ENCODE results near the gene NMUR1.

NMUR1 gene

GRCh38 chr2:231526341-231527090, 3.7 kb downstream of the NMUR1 start:
- no peak overlapping the region for H3K4ac ChIP-seq (ENCODE audit: low read depth, low read length)
- no peaks in the 10 kb centered on the region for H3K36me3 ChIP-seq (ENCODE audit: control insufficient read depth, insufficient read depth, low read length)
- H2AK5ac ChIP-seq (ENCODE audit: low read length), result no peak overlapping the region
- no peak overlapping the region for H4K8ac ChIP-seq (ENCODE audit: low read depth, low read length)
- H2BK5ac ChIP-seq (ENCODE audit: low read length), result no peak overlapping the region
- H3K56ac ChIP-seq (ENCODE audit: low read length), result no peak overlapping the region
- H3K27ac ChIP-seq (ENCODE audit: low read depth, low read length), result no peak overlapping the region
- no peak overlapping the region for H4K5ac ChIP-seq (ENCODE audit: low read length)
- H2BK15ac ChIP-seq (replicated peaks; ENCODE audit: low read depth), result no peak overlapping the region
- no peak for DNase-seq
- H3K9ac ChIP-seq (ENCODE audit: low read length), result no peak overlapping the region
- WGBS (ENCODE audit: extremely low coverage, insufficient coverage, low lambda C conversion rate), result no CpG with 5 or more reads among the region's 16 CpGs
- H3K23ac ChIP-seq (ENCODE audit: low read length), result no peak overlapping the region
- no peak overlapping the region for H2BK120ac ChIP-seq (ENCODE audit: low read depth, low read length)
- no peak overlapping the region for H3K18ac ChIP-seq (ENCODE audit: low read length)
- no peaks in the 10 kb centered on the region for H3K4me1 ChIP-seq (ENCODE audit: control insufficient read depth, low read depth, low read length)
- no peak overlapping the region for H3K4me3 ChIP-seq (ENCODE audit: low read length)
- no peak overlapping the region for H3K4me2 ChIP-seq (ENCODE audit: low read length)
- peaks cover 2% of the 10 kb centered on the region for H3K27me3 ChIP-seq (ENCODE audit: insufficient read depth, low read length, poor library complexity)
- H3K79me1 ChIP-seq (ENCODE audit: low read length), result no peaks in the 10 kb centered on the region
- no peaks in the 10 kb centered on the region for H3K79me2 ChIP-seq (ENCODE audit: control insufficient read depth, insufficient read depth, low read length)

- no peak overlapping the region for H3K23ac ChIP-seq (ENCODE audit: low read length)
- H2AK5ac ChIP-seq (ENCODE audit: low read length), result no peak overlapping the region
- H3K79me1 ChIP-seq (ENCODE audit: low read length), result no peaks in the 10 kb centered on the region
- no CpG with 5 or more reads among the region's 24 CpGs for WGBS (ENCODE audit: extremely low coverage, insufficient coverage, low lambda C conversion rate)
- no peak for DNase-seq
- H3K56ac ChIP-seq (ENCODE audit: low read length), result no peak overlapping the region
- H4K5ac ChIP-seq (ENCODE audit: low read length), result no peak overlapping the region
- no peak overlapping the region for H3K4me2 ChIP-seq (ENCODE audit: low read length)
- no peak overlapping the region for H3K4me3 ChIP-seq (ENCODE audit: low read length)
- no peaks in the 10 kb centered on the region for H3K36me3 ChIP-seq (ENCODE audit: control insufficient read depth, insufficient read depth, low read length)
- H4K8ac ChIP-seq (ENCODE audit: low read depth, low read length), result no peak overlapping the region
- no peak overlapping the region for H3K18ac ChIP-seq (ENCODE audit: low read length)
- H3K27me3 ChIP-seq (ENCODE audit: insufficient read depth, low read length, poor library complexity), result peaks cover 2% of the 10 kb centered on the region
- H3K27ac ChIP-seq (ENCODE audit: low read depth, low read length), result no peak overlapping the region
- no peak overlapping the region for H2BK120ac ChIP-seq (ENCODE audit: low read depth, low read length)
- no peaks in the 10 kb centered on the region for H3K79me2 ChIP-seq (ENCODE audit: control insufficient read depth, insufficient read depth, low read length)
- no peaks in the 10 kb centered on the region for H3K4me1 ChIP-seq (ENCODE audit: control insufficient read depth, low read depth, low read length)
- no peak overlapping the region for H2BK5ac ChIP-seq (ENCODE audit: low read length)
- H3K9ac ChIP-seq (ENCODE audit: low read length), result no peak overlapping the region
- H3K4ac ChIP-seq (ENCODE audit: low read depth, low read length), result no peak overlapping the region
- H2BK15ac ChIP-seq (replicated peaks; ENCODE audit: low read depth), result no peak overlapping the region
Measured at GRCh38 chr2:231525248-231526163, 4.7 kb downstream of the NMUR1 start.

GRCh38 chr2:231524477-231525247, 5.6 kb downstream of the NMUR1 start:
- Histone ChIP-seq H3K79me1 (ENCODE audit: low read length) (no peaks in the 10 kb centered on the region), H3K27ac (ENCODE audit: low read depth, low read length) (no peak overlapping the region), H3K23ac (ENCODE audit: low read length) (no peak overlapping the region), H3K9ac (ENCODE audit: low read length) (no peak overlapping the region), H2AK5ac (ENCODE audit: low read length) (no peak overlapping the region), H3K4me1 (ENCODE audit: control insufficient read depth, low read depth, low read length) (no peaks in the 10 kb centered on the region), H3K56ac (ENCODE audit: low read length) (no peak overlapping the region), H3K18ac (ENCODE audit: low read length) (no peak overlapping the region), H2BK5ac (ENCODE audit: low read length) (no peak overlapping the region), H4K5ac (ENCODE audit: low read length) (no peak overlapping the region), H2BK120ac (ENCODE audit: low read depth, low read length) (no peak overlapping the region), H3K36me3 (ENCODE audit: control insufficient read depth, insufficient read depth, low read length) (no peaks in the 10 kb centered on the region), H3K79me2 (ENCODE audit: control insufficient read depth, insufficient read depth, low read length) (no peaks in the 10 kb centered on the region), H3K4me3 (ENCODE audit: low read length) (no peak overlapping the region), H2BK15ac (replicated peaks; ENCODE audit: low read depth) (no peak overlapping the region), H4K8ac (ENCODE audit: low read depth, low read length) (no peak overlapping the region), H3K4me2 (ENCODE audit: low read length) (no peak overlapping the region), H3K4ac (ENCODE audit: low read depth, low read length) (no peak overlapping the region), H3K27me3 (ENCODE audit: insufficient read depth, low read length, poor library complexity) (peaks cover under 1% of the 10 kb centered on the region)
- WGBS (ENCODE audit: extremely low coverage, insufficient coverage, low lambda C conversion rate), result no CpG with 5 or more reads among the region's 16 CpGs
- no peak for DNase-seq

- no peaks in the 10 kb centered on the region for H3K36me3 ChIP-seq (ENCODE audit: control insufficient read depth, insufficient read depth, low read length)
- H3K56ac ChIP-seq (ENCODE audit: low read length), result no peak overlapping the region
- no peak overlapping the region for H2BK15ac ChIP-seq (replicated peaks; ENCODE audit: low read depth)
- no peak overlapping the region for H4K8ac ChIP-seq (ENCODE audit: low read depth, low read length)
- H2BK5ac ChIP-seq (ENCODE audit: low read length), result no peak overlapping the region
- no peak overlapping the region for H3K9ac ChIP-seq (ENCODE audit: low read length)
- no peaks in the 10 kb centered on the region for H3K4me1 ChIP-seq (ENCODE audit: control insufficient read depth, low read depth, low read length)
- no CpG with 5 or more reads among the region's 11 CpGs for WGBS (ENCODE audit: extremely low coverage, insufficient coverage, low lambda C conversion rate)
- H3K4me2 ChIP-seq (ENCODE audit: low read length), result no peak overlapping the region
- no peak overlapping the region for H3K18ac ChIP-seq (ENCODE audit: low read length)
- H2BK120ac ChIP-seq (ENCODE audit: low read depth, low read length), result no peak overlapping the region
- H3K27ac ChIP-seq (ENCODE audit: low read depth, low read length), result no peak overlapping the region
- no peak overlapping the region for H3K4me3 ChIP-seq (ENCODE audit: low read length)
- H3K4ac ChIP-seq (ENCODE audit: low read depth, low read length), result no peak overlapping the region
- no peak overlapping the region for H3K23ac ChIP-seq (ENCODE audit: low read length)
- no peaks in the 10 kb centered on the region for H3K79me2 ChIP-seq (ENCODE audit: control insufficient read depth, insufficient read depth, low read length)
- no peaks in the 10 kb centered on the region for H3K27me3 ChIP-seq (ENCODE audit: insufficient read depth, low read length, poor library complexity)
- no peak for DNase-seq
- H3K79me1 ChIP-seq (ENCODE audit: low read length), result no peaks in the 10 kb centered on the region
- H2AK5ac ChIP-seq (ENCODE audit: low read length), result no peak overlapping the region
- no peak overlapping the region for H4K5ac ChIP-seq (ENCODE audit: low read length)
Measured at GRCh38 chr2:231523451-231524285, 6.6 kb downstream of the NMUR1 start.

GRCh38 chr2:231522418-231523180, 7.6 kb downstream of the NMUR1 start:
- Histone ChIP-seq H3K4me3 (ENCODE audit: low read length) (no peak overlapping the region), H2AK5ac (ENCODE audit: low read length) (no peak overlapping the region), H2BK15ac (replicated peaks; ENCODE audit: low read depth) (no peak overlapping the region), H3K79me1 (ENCODE audit: low read length) (no peaks in the 10 kb centered on the region), H3K27me3 (ENCODE audit: insufficient read depth, low read length, poor library complexity) (no peaks in the 10 kb centered on the region), H3K4ac (ENCODE audit: low read depth, low read length) (no peak overlapping the region), H4K8ac (ENCODE audit: low read depth, low read length) (no peak overlapping the region), H3K18ac (ENCODE audit: low read length) (no peak overlapping the region), H3K36me3 (ENCODE audit: control insufficient read depth, insufficient read depth, low read length) (no peaks in the 10 kb centered on the region), H3K4me2 (ENCODE audit: low read length) (no peak overlapping the region), H2BK120ac (ENCODE audit: low read depth, low read length) (no peak overlapping the region), H2BK5ac (ENCODE audit: low read length) (no peak overlapping the region), H3K27ac (ENCODE audit: low read depth, low read length) (no peak overlapping the region), H3K23ac (ENCODE audit: low read length) (no peak overlapping the region), H3K9ac (ENCODE audit: low read length) (no peak overlapping the region), H4K5ac (ENCODE audit: low read length) (no peak overlapping the region), H3K56ac (ENCODE audit: low read length) (no peak overlapping the region), H3K79me2 (ENCODE audit: control insufficient read depth, insufficient read depth, low read length) (no peaks in the 10 kb centered on the region), H3K4me1 (ENCODE audit: control insufficient read depth, low read depth, low read length) (no peaks in the 10 kb centered on the region)
- no peak for DNase-seq
- WGBS (ENCODE audit: extremely low coverage, insufficient coverage, low lambda C conversion rate), result no CpG with 5 or more reads among the region's 8 CpGs
